Measurements from ENCODE around the gene ATP6V1G2.
"Not testable (repeated sequence)": the region's sequence is repeated elsewhere in the genome, so short reads cannot be mapped to it uniquely, and the experiment has no call there.

ATP6V1G2 gene

DNA sequence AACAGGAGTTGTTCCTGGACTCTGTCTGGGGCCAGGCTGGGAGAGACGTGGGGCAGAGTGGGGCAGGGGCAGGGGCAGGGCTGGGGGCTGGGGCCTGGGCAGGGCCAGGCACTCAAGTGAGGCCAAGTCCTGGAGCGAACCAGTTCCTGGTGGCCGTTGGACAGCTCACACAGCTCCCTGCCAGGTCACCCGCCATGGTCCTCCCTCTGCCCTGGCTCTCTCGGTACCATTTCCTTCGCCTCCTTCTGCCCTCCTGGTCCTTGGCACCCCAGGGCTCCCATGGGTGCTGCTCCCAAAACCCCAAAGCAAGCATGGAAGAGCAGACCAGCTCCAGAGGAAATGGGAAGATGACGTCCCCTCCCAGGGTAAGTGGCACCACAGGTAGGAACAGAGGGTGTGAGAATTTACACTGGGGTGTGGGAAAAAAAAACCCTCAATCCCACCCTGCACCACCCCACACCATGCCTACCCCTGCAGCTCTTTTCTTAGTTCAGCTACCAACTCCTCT, 17.5 kb downstream of the ATP6V1G2 start, which contains the start of gene MCCD1:
TSS of gene MCCD1 (plus strand) at position 142 of the 508 bp plus-strand sequence. CDS start at position 195, 53 bp downstream.
- DNase-seq, result no peak

DNA sequence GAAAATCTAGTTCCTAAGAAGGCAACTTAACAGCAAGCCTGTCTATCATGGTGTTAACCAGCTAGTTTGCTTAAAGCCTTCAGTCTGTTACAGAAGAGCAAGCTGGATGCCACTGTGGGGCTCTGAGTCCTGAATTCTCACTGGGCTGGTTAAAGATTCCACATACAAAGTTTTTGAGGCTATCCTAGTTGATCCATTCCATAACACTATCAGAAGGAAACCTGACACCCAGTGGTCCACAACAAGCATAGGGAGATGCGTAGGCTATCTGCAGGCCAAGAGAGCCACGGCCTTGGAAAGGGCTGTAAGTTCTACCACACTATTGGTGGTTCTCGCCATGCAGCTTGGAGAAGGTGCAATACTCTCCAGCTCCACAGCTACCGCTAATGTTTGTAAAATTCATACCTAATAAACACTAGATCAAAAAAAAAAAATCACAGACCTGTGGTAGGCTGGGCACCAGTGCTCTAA, 18.1 kb downstream of the ATP6V1G2 start:
- DNase-seq, result peak in 1 of 2 experiments; percentile 23

DNA sequence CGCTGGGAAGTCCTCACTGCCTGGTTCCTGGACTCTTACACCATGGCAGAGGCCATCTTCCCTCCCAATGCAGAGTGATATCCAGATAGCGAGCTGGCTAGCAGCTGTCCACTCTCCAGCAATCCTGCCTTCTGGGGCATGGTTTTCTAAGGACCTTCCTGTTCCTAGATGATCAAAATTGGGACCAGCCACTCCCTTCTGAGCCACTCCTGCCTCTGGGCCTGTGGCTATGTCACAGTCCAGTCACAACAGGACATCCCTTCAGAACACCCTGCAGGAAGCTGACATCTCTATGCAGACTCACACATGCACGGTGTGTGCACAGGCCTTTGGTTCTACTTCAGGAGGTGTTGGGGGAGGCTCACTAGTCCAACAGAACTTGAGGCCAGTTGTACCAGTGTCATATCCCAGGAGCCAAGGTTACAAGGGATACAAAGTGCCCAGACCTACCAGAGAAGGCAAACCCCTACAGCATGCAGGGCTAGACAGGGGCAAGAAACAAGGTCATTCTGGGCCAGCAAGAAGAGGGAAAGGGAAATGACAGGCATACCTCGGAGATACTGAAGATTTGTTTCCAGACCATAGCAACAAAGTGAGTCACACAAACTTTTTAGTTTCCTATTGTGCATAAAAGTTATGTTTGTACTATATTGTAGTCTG, 20.3 kb downstream of the ATP6V1G2 start:
- peak; percentile 18 to 19 for DNase-seq

DNA sequence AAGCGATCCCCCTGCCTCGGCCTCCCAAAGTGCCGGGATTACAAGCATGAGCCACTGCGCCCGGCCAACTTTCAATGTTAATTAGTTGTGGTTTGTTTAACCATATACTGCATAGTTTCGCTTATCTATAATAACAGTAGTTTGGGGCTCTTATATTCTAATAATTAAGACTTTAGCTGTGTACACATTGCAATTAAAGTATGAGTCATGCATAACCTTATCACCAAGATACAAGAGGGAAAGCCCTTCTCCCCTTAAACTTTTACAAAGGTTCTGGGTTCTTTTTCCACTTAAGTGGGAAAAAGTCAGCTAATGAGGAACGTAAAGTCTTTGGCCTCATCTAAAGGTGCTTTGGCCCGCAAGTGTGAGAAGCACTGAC, 20.9 kb downstream of the ATP6V1G2 start:
- no peak for DNase-seq

DNA sequence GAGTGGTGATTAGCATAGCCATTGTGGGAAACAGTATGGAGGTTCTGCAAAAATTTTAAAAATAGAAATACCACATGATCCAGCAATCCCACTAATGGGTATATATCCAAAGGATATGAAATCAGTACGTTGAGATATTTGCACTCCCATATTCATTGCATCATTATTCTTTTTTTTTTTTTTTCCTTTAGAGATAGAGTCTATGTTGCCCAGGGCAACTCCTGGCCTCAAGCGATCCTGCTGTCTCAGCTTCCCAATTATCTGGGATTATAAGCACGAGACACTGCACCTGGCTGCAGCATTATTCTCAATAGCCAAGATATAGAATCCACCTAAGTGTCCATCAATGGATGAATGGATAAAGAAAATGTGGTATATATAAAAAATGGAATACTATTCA, 24.6 kb downstream of the ATP6V1G2 start:
- no peak for DNase-seq

DNA sequence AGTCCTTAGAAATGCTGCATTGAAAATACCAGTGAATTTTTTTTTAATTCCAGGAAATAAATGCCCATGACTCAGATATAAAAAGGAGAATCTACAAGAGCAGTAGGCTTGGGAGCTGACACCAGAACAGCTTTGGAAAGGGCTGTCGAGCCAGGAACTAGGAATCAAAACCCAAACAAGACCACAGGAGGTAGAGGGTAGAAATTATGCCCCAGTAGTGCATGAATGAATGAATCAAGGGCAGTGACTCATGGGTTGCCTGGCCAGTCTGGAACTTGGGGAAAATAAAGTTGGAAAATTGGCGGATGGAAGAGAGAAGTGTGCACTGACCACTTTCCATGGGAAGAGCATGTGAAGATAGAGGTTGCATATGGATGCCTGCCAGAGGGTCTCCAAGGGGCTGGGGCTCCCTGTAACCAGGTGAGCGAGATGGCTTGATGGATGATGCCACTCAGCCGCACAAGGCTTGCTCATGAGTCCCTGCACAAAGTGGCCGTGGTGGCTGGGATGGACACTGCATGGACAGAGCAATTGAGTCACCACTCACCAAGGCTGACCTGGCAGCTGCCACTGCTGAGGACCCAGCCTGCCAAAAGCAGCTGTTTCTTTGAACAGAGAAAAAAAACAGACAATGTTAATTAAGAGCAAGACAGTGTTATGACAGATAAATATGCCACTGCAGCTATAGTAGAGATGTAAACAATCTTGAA, 32.8 kb downstream of the ATP6V1G2 start:
- peak in 1 of 2 experiments; percentile 12 for DNase-seq

DNA sequence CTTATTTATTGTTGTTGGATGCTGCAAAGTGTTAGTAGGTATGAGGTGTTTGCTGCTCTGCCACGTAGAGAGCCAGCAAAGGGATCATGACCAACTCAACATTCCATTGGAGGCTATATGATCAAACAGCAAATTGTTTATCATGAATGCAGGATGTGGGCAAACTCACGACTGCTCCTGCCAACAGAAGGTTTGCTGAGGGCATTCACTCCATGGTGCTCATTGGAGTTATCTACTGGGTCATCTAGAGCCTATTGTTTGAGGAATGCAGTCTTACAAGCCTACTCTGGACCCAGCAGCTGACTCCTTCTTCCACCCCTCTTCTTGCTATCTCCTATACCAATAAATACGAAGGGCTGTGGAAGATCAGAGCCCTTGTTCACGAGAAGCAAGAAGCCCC, 36.4 kb downstream of the ATP6V1G2 start:
- DNase-seq, result no peak

DNA sequence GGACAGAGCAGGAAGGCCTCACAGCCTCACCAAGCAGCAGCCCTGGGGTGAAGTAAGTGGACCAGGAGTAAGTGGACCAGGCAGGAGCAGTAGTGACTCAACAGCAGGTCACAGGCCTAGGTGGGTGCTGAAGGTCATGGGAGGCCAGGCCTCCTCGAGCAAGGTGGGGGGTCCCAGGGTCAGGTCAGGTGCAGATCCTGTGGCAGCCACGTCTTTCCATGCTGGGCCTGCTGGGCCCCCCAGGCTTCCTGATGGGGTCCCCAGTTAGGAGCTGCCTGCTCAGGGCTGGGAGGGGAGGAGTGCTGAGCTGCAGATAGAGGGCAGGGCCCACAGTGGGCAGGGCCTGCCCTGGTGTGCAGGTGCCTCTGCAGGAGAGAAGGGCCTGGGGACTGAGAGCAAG, 37.4 kb downstream of the ATP6V1G2 start:
- DNase-seq, result not testable (repeated sequence)

DNA sequence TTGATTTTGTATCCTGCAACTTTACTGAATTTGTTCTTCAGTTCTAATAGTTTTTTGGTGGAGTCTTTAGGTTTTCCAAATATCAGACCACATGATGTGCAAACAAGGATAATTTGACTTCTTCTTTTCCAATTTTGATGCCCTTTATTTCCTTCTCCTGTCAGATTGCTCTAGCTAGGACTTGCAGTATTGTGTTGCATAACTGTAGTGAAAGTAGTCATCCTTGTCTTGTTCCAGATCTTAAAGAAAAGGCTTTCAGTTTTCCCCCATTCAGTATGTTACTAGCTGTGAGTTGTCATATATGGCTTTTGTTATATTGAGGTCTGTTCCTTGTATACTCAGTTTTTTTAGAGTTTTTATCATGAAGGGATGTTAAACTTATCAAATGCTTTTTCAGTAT, 43.8 kb downstream of the ATP6V1G2 start:
- DNase-seq, result no peak

DNA sequence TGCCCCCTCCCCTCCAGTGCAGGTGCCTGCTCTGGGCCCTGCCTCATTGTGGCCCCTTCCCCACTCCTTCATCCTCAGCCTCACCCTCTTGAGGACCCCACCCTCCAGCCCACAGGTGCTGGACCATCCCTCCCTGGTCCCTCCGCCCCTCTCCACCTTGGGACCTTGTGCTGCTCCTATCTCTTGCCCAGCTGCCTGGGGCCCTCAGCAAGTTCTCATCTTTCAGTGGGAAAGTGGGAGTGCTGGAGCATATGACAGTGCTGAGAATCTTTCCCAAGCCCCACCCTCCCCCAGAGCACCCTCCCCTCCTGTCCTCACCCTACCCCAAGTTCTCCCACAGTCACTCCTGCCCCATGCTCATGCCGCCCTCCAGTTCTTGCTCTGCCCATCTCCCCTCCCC, 46.8 kb downstream of the ATP6V1G2 start:
- DNase-seq, result not testable (repeated sequence)

DNA sequence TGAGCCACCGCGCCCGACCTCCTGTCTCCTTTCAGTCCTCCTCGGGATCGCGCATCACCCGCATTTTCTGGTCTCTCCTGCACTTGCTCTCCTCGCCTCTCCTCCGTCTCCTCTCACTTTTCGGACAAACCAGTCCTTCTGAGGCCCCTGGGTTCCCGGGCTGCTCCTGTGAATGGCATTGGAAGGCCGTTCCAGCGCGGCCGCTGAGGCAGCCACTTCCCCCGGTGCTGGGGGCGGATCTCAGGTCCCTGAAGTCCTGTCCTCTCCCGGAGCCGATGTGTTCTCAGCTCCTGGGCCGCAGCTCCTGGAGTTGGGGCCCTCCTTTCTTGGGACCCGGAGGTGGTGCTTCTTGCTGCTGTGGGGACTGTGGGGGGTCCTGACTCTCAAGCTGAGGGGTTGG, 47.7 kb downstream of the ATP6V1G2 start:
- peak in 1 of 2 experiments; percentile 33 for DNase-seq

DNA sequence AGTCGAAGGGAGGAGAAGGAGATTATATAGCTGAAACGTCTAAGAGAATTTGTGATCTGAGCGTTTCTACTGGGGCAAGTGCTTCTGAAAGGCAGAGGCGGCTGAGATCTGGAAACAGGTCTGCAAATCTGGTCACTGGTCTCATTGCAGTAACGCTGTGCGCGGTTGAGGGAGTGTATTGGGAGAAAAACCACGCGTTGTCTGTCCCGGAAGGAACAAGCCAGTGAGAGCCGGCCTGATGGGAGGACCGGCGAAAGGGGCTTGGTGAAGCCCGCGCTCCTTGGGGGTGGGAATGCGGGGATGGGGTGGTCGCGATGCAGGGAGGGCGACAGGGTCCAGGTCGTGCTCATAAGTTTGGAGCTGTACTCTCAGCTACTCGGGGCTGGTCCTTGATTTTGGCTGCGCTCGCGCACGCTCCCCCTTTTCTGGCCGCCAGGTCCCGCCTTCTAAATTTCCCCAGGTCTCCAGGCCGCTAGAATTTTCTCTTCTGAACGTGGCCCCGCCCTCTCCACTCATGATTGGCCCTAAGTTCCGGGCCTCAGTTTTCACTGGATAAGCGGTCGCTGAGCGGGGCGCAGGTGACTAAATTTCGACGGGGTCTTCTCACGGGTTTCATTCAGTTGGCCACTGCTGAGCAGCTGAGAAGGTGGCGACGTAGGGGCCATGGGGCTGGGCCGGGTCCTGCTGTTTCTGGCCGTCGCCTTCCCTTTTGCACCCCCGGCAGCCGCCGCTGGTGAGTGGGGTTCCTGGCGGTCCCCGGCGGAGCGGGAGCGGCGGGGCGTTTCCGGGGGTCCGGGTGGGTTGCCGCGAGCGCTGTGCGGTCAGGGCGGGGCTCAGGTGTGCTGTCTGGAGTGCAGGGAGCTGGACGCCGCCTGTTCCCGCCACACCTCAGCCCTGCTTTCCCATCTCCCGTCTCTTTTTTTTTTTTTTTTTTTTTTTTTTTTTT, 48.6 kb downstream of the ATP6V1G2 start, which contains the start of gene MICB:
TSS of gene MICB (plus strand) at position 615 of the 946 bp plus-strand sequence. CDS start at position 664, 49 bp downstream.
- peak; percentile 87 to 90 for DNase-seq

DNA sequence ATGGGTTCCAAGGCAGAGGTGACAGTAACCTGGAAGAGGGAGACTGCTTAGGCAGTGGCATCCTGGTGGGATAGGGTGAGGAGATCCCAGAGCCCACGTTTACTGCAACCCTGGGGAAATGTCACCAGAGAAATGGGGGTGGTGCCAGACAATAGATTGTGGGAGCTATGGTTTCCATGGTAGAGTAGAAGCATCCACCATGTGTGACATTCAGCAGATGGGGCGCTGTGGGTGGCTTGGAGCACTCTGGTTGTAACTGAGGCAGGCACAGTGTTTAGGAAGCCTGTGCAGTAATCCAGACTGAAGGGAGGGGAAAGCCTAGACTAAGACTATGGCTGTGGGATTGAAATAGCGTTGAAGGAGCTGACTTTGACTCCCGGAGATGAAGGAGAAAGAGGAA, 49.6 kb downstream of the ATP6V1G2 start:
- not testable (repeated sequence) for DNase-seq

DNA sequence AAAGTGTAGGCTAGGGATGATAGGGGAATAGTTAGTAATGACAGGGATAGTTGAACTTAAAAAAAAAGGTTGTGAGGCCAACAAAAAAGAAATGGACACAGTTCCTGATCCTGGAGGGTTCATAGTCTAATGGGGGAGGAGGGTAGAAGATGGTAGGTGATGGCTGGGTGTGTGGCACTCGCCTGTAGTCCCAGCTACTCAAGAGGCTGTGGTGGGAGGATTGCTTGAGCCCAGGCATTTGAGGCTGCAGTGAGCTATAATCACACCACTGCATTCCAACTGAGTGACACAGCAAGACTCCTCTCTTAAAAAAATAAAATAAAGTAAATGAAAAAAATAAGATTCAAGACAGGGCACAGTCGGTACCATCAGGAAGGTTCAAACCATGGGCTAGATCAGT, 50.8 kb downstream of the ATP6V1G2 start:
- no peak for DNase-seq

All from activated T-cell treated with anti-CD3 and anti-CD28 coated beads, Interleukin-2, amount 50 U/mL, for 48 hours (primary cell).